Left ventricle myocardium inferior (tissue), 1 donor: ENCODE measurements around the gene LIME1. TPM values are rescaled to one million over a fixed set of nuclear protein-coding genes. Genes with fewer than 3 reads are reported as not detected.

Experiments
- DNase-seq: peaks from one replicate; pipeline ENCODE4 v3.0.0-alpha.2; 2020
- H3K27ac ChIP-seq: fragments of 200-600 bp; replicated peaks from 2 replicates; pipeline ENCODE4 v1.8.0; 2021
- H3K27me3 ChIP-seq: fragments of 200-600 bp; 2 replicates; pipeline ENCODE4 v1.8.0; 2021; ENCODE audit warnings: low read depth
- H3K36me3 ChIP-seq: fragments of 200-600 bp; 2 replicates; pipeline ENCODE4 v1.8.0; 2021
- H3K4me1 ChIP-seq: fragments of 200-600 bp; 2 replicates; pipeline ENCODE4 v1.8.0; 2021
- H3K4me3 ChIP-seq: fragments of 200-600 bp; 2 replicates; pipeline ENCODE4 v1.8.0; 2021; ENCODE audit warnings: mild to moderate bottlenecking, moderate library complexity
- H3K9me3 ChIP-seq: fragments of 200-600 bp; replicated peaks from 2 replicates; pipeline ENCODE4 v1.8.0; 2021
- intact Hi-C: fragments of 100-400 bp; cut with micrococcal nuclease; formaldehyde crosslinking; loops from one replicate; pipeline ENCODE4 v1.11.0; 2022
- total RNA-seq: library from RNA; stranded (reverse); fragmentation: NEBNext Ultra II Directional; extraction: Animal tissue kit (Norgen Biotek cat#: 25700); gene quantifications from one replicate; pipeline ENCODE4 v1.2.1, GENCODE V29; 2021
- TF ChIP-seq, protein P1 (sequence below): fragments of 200-600 bp; IDR thresholded peaks from 2 replicates; pipeline ENCODE4 v1.8.0; 2021; ENCODE audit warnings: antibody characterized with exemption, mild to moderate bottlenecking, borderline replicate concordance
- donor health status: DM: no; HTN: yes; CAD: no; lungs with severe emphysema.

The LIME1 gene
- total RNA-seq, 1 donor from 2014 or later = 3.4 TPM

DNA sequence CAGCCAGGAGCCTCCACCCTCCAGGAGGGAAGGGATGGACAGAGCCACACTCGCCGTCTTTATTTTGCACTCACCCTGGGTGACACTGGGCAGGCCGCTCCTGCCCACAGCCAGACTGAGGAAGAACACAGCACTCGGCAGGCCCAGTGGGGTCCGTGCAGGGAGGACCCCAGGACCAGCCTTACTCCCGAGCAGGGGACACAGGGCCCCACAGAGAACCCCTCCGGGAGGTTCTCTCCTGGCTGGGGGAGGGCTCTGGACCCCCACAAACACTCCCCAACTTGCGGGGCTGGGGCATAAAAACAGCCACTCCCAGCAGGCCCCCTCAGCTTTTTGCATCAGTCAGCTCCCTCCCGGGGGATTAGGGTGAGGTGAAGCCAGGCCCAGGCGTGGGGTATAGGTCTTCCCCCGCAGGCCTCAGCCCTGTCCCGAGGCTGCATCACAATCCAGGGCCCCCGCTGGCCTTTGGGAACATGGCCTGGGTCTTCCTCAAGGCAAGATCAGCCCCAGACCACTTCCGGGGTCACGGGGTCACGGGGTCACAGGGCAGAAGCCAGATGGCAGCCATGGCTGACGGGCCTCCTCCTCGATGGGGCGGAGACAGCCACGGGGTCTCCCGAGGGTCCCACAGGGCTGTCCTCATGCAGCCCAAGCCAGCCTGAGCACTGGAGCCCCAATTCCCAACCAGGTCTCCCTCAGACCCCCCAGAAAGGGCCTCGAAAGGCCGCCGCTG lies 36.8 kb upstream of the LIME1 start:
- Histone ChIP-seq H3K4me3 (peak overlapping the region; percentile 13), H3K27me3 (no peaks in the 10 kb centered on the region), H3K27ac (peak overlapping the region; percentile 53), H3K36me3 (peaks cover 22% of the 10 kb centered on the region), H3K9me3 (no peaks in the 10 kb centered on the region), H3K4me1 (peaks cover 66% of the 10 kb centered on the region)
- TF ChIP-seq, protein P1, sequence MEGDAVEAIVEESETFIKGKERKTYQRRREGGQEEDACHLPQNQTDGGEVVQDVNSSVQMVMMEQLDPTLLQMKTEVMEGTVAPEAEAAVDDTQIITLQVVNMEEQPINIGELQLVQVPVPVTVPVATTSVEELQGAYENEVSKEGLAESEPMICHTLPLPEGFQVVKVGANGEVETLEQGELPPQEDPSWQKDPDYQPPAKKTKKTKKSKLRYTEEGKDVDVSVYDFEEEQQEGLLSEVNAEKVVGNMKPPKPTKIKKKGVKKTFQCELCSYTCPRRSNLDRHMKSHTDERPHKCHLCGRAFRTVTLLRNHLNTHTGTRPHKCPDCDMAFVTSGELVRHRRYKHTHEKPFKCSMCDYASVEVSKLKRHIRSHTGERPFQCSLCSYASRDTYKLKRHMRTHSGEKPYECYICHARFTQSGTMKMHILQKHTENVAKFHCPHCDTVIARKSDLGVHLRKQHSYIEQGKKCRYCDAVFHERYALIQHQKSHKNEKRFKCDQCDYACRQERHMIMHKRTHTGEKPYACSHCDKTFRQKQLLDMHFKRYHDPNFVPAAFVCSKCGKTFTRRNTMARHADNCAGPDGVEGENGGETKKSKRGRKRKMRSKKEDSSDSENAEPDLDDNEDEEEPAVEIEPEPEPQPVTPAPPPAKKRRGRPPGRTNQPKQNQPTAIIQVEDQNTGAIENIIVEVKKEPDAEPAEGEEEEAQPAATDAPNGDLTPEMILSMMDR = no peak
- DNase-seq = no peak
- intact Hi-C loops = no loop called here

DNA sequence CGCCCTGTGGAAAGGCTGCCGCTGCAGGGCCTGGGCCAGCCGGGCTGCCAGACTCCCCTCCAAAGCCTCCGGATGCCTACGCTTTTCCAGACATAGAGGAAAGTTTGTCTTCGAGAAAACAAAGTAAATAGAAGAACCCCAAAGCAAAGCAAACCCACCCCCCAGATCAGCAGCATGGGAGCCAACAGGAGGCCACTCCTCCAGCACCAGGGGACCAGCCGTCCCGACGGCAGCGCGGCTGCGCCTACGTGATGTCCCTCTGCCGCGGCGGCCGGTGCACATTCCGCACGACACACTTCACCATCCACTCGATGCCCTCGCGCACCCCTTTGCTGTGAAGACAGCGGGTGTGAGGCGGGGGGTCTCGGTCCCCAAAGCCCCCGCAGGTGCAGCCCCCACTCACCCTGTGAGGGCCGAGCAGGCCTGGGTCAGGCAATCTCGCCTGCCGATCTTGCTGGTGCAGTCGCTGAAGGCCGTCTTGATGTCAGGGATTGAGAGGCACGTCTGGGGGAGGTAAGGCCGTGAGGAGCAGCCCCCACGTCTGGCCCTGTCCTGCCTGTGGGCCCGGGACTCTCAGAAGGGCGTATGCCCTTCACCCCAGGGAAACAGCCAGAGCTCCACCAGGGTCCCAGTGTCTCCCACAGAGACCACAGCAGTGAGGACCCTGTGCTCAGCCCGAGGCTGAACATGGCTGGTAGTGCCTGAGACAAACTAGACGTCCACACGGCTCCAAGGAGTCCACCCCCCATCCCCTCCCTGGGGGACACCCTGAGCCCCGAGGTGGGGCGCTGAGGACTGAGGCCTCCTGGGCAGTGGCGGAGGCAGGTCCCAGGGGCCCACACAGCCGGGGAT lies 36.0 kb upstream of the LIME1 start:
- Histone ChIP-seq H3K27me3 (no peaks in the 10 kb centered on the region), H3K9me3 (no peaks in the 10 kb centered on the region), H3K4me3 (no peak overlapping the region), H3K4me1 (peaks cover 60% of the 10 kb centered on the region), H3K36me3 (peaks cover 26% of the 10 kb centered on the region), H3K27ac (no peak overlapping the region)
- no peak for DNase-seq
- intact Hi-C loops = no loop called here
- TF ChIP-seq, protein P1 = no peak

DNA sequence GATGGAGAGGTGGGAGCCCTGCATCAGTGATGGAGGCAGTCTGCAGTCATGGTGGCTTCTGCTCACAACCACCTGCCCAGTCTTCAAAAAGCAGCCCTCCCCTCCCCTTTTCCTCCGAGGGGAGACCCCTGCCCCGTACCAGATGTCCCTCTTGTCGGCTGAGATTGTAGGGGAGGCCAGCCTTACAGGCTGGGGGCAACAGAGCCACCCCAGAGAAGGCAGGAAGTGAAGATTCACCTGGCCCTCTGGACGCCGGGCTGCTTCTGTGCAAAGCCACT lies 35.5 kb upstream of the LIME1 start:
- Histone ChIP-seq H3K4me3 (no peak overlapping the region), H3K9me3 (no peaks in the 10 kb centered on the region), H3K36me3 (peaks cover 31% of the 10 kb centered on the region), H3K27ac (no peak overlapping the region), H3K4me1 (peaks cover 60% of the 10 kb centered on the region), H3K27me3 (no peaks in the 10 kb centered on the region)
- intact Hi-C loops = no loop called here
- TF ChIP-seq, protein P1 = no peak
- DNase-seq = no peak

DNA sequence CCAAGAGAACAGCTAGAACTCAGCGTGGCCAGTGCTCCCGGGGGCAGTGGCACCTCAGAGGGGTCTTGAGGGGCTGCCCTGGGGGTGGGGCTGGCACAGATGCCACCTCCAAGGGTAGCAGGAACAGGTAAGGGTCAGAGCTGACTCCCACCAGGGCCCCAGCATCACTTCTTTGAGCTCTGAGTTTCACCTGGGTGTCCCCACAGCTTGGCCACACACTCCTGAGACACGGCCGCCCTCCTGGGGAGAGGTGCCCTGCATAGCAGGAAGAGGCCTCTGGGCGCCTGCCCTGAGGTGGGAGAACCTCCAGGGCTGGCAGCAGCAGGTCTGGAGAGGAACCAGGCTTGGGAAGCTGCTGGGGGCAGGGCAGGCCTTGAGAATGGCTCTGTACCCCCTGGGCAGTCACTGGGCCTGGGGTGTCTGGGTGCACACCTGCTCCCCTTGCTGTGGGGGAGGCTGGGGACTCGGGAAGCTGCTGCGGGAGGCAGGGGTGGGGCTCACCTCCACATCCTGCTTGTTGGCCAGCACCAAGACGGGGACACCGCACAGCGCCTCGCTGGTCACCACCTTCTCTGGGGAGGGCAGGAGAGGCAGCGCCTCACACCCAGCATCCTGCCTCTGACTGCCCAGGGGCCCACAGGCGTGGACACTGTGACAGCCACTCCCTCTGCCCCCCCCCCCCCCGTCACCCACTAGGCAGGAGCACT lies 35.0 kb upstream of the LIME1 start:
- intact Hi-C loops = no loop called here
- TF ChIP-seq, protein P1 = no peak
- Histone ChIP-seq H3K27ac (no peak overlapping the region), H3K4me1 (peaks cover 60% of the 10 kb centered on the region), H3K27me3 (no peaks in the 10 kb centered on the region), H3K36me3 (peaks cover 35% of the 10 kb centered on the region), H3K9me3 (no peaks in the 10 kb centered on the region), H3K4me3 (no peak overlapping the region)
- DNase-seq = no peak

DNA sequence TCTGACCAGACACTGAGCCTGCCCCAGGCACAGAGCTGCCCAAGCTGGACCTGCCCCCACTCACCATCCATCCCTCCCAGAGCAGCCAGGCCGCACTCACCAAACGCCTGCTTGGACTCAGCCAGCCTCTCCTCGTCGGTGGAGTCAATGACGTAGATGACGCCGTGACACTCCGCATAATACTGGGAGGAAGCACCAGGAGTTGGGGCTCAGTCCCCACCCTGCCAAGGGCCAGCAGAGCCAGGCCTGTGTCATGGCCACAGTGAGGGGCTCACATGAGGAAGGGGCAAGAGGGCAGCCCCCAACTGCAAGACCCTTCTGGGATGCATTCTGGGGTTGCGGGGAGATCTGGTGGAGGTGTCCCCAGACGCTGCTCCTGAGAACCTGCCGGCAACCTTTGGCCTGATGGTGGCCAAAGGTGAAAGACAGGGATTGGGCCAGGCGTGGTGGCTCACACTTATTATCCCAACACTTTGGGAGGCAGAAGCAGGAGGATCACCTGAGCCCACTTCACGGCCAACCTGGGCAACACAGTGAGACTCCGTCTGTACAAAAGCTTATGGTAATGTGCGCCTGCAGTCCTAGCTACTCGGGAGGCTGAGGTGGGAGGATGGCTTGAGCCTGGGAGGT lies 34.3 kb upstream of the LIME1 start:
- Histone ChIP-seq H3K4me1 (peaks cover 60% of the 10 kb centered on the region), H3K4me3 (no peak overlapping the region), H3K36me3 (peaks cover 37% of the 10 kb centered on the region), H3K27me3 (no peaks in the 10 kb centered on the region), H3K9me3 (no peaks in the 10 kb centered on the region), H3K27ac (no peak overlapping the region)
- DNase-seq = no peak
- intact Hi-C loops = no loop called here
- TF ChIP-seq, protein P1 = no peak
